SK-N-SH treated with all-trans-retinoic acid at 6 μM for 48 hours (cell line): ENCODE data around the gene IRAG1.

Experiments
- ARNTL ChIP-seq: fragments of 450-650 bp; formaldehyde crosslinking; IDR thresholded peaks from 2 replicates; pipeline ENCODE4 v1.5.0; 2020; ENCODE audit warnings: low read depth, mild to moderate bottlenecking, moderate library complexity, borderline replicate concordance
- CREB5 ChIP-seq: fragments of 250-450 bp; sonication (Bioruptor Pico); IDR thresholded peaks from 2 replicates; pipeline ENCODE4 v1.5.1; 2020; ENCODE audit warnings: low read depth, mild to moderate bottlenecking, moderate library complexity
- ISL1 ChIP-seq: fragments of 250-450 bp; sonication (Bioruptor Pico); IDR thresholded peaks from 2 replicates; pipeline ENCODE4 v2.1.2; 2022; ENCODE audit warnings: mild to moderate bottlenecking, moderate library complexity
- PATZ1 ChIP-seq: fragments of 250-450 bp; sonication (Bioruptor Pico); IDR thresholded peaks from 2 replicates; pipeline ENCODE4 v1.8.0; 2020; ENCODE audit warnings: mild to moderate bottlenecking, moderate library complexity, borderline replicate concordance
- RARB ChIP-seq: fragments of 250-450 bp; sonication (Bioruptor Pico); IDR thresholded peaks from 2 replicates; pipeline ENCODE4 v1.8.0; 2021; ENCODE audit warnings: mild to moderate bottlenecking, moderate library complexity
- SNAI2 ChIP-seq: fragments of 250-450 bp; sonication (Bioruptor Pico); IDR thresholded peaks from 2 replicates; pipeline ENCODE4 v1.5.0; 2020; ENCODE audit warnings: mild to moderate bottlenecking, moderate library complexity
- TCF4 ChIP-seq: fragments of 250-450 bp; sonication (Bioruptor Pico); IDR thresholded peaks from 2 replicates; pipeline ENCODE4 v1.8.0; 2021; ENCODE audit warnings: mild to moderate bottlenecking, moderate library complexity, borderline replicate concordance
- ZFP3 ChIP-seq: fragments of 250-450 bp; sonication (Bioruptor Pico); IDR thresholded peaks from 2 replicates; pipeline ENCODE4 v1.5.0; 2020; ENCODE audit warnings: mild to moderate bottlenecking, moderate library complexity
- ZNF70 ChIP-seq: fragments of 450-650 bp; formaldehyde crosslinking; IDR thresholded peaks from 2 replicates; pipeline ENCODE4 v1.5.0; 2020; ENCODE audit warnings: mild to moderate bottlenecking, moderate library complexity
- TF ChIP-seq, protein P1 (sequence below): fragments of 250-450 bp; sonication (Bioruptor Pico); IDR thresholded peaks from 2 replicates; pipeline ENCODE4 v1.5.0; 2020; ENCODE audit warnings: mild to moderate bottlenecking, moderate library complexity

DNA sequence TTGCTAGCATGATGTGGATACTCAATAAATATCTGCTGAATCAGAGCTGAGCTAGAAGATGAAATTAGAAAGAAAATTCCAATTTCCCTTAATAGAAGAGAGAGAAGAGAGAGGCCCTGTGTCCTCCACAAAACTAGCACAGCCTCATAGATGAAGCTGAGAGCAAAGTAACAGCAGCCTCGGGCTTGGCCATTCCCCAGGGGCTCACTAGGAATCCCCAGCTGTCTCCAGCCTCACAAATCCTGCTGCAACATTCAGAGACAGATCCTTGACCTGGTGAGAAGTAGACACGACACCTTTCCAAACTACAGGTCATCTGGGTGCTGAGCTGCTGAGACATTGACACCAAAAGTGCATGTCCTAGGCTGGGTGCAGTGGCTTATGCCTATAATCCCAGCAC is 26.1 kb upstream of the IRAG1 start:
- no peak for TF ChIP-seq ARNTL (CRISPR knock-in tag)
- TF ChIP-seq ZFP3 (CRISPR knock-in tag) = no peak
- no peak for TF ChIP-seq ZNF70 (CRISPR knock-in tag)
- TF ChIP-seq CREB5 = no peak
- TF ChIP-seq SNAI2 (CRISPR knock-in tag) = no peak
- TF ChIP-seq RARB (CRISPR knock-in tag) = no peak
- TF ChIP-seq, protein P1, sequence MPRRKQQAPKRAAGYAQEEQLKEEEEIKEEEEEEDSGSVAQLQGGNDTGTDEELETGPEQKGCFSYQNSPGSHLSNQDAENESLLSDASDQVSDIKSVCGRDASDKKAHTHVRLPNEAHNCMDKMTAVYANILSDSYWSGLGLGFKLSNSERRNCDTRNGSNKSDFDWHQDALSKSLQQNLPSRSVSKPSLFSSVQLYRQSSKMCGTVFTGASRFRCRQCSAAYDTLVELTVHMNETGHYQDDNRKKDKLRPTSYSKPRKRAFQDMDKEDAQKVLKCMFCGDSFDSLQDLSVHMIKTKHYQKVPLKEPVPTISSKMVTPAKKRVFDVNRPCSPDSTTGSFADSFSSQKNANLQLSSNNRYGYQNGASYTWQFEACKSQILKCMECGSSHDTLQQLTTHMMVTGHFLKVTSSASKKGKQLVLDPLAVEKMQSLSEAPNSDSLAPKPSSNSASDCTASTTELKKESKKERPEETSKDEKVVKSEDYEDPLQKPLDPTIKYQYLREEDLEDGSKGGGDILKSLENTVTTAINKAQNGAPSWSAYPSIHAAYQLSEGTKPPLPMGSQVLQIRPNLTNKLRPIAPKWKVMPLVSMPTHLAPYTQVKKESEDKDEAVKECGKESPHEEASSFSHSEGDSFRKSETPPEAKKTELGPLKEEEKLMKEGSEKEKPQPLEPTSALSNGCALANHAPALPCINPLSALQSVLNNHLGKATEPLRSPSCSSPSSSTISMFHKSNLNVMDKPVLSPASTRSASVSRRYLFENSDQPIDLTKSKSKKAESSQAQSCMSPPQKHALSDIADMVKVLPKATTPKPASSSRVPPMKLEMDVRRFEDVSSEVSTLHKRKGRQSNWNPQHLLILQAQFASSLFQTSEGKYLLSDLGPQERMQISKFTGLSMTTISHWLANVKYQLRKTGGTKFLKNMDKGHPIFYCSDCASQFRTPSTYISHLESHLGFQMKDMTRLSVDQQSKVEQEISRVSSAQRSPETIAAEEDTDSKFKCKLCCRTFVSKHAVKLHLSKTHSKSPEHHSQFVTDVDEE = no peak
- TF ChIP-seq TCF4 = no peak
- no peak for TF ChIP-seq PATZ1
- TF ChIP-seq ISL1 (CRISPR knock-in tag) = no peak
